Measurements from ENCODE around the gene BYSL. TPM values are rescaled to one million over a fixed set of nuclear protein-coding genes. Genes with fewer than 3 reads are reported as not detected.

The BYSL gene
- total and polyA plus RNA-seq, 2 experiments from 2014 or later, result 30.7 to 32.6 TPM

- Histone ChIP-seq H3K4me3 (no peak overlapping the region), H3K27me3 (no peaks in the 10 kb centered on the region), H3K4me1 (ENCODE audit: low read depth) (no peaks in the 10 kb centered on the region), H3K36me3 (no peaks in the 10 kb centered on the region), H3K9me3 (ENCODE audit: low read depth) (no peaks in the 10 kb centered on the region), H3K27ac (peak overlapping the region; percentile 22)
- no peak for TF ChIP-seq CTCF (IDR thresholded peaks at IDR 0.05; ENCODE audit: low read depth, low read length)
- peak in 1 of 2 donors; percentile 29 for DNase-seq (ENCODE audit: low read depth in 1 of 2, low spot score in 1 of 2)
Observed at GRCh38 chr6:41878246-41878645, 43.1 kb upstream of the BYSL start.

- no peak overlapping the region for H3K27ac ChIP-seq
- H3K4me3 ChIP-seq, result no peak overlapping the region
- no peaks in the 10 kb centered on the region for H3K9me3 ChIP-seq (ENCODE audit: low read depth)
- DNase-seq (ENCODE audit: low read depth in 1 of 2, low spot score in 1 of 2), result peak in 1 of 2 donors; percentile 9
- no peaks in the 10 kb centered on the region for H3K27me3 ChIP-seq
- H3K4me1 ChIP-seq (ENCODE audit: low read depth), result no peaks in the 10 kb centered on the region
- no peak for TF ChIP-seq CTCF (IDR thresholded peaks at IDR 0.05; ENCODE audit: low read depth, low read length)
- no peaks in the 10 kb centered on the region for H3K36me3 ChIP-seq
Observed at GRCh38 chr6:41878961-41879405, 42.3 kb upstream of the BYSL start.

GRCh38 chr6:41881506-41881905, 39.8 kb upstream of the BYSL start:
- no peaks in the 10 kb centered on the region for H3K27me3 ChIP-seq
- no peak for TF ChIP-seq CTCF (IDR thresholded peaks at IDR 0.05; ENCODE audit: low read depth, low read length)
- H3K4me1 ChIP-seq (ENCODE audit: low read depth), result no peaks in the 10 kb centered on the region
- no peak for DNase-seq (ENCODE audit: low read depth in 1 of 2, low spot score in 1 of 2)
- no peaks in the 10 kb centered on the region for H3K9me3 ChIP-seq (ENCODE audit: low read depth)
- H3K27ac ChIP-seq, result no peak overlapping the region
- no peak overlapping the region for H3K4me3 ChIP-seq
- H3K36me3 ChIP-seq, result no peaks in the 10 kb centered on the region

- no peak for DNase-seq (ENCODE audit: low read depth in 1 of 2, low spot score in 1 of 2)
- no peaks in the 10 kb centered on the region for H3K9me3 ChIP-seq (ENCODE audit: low read depth)
- H3K36me3 ChIP-seq, result no peaks in the 10 kb centered on the region
- H3K4me3 ChIP-seq, result no peak overlapping the region
- no peak for TF ChIP-seq CTCF (IDR thresholded peaks at IDR 0.05; ENCODE audit: low read depth, low read length)
- H3K27me3 ChIP-seq, result no peaks in the 10 kb centered on the region
- no peak overlapping the region for H3K27ac ChIP-seq
- H3K4me1 ChIP-seq (ENCODE audit: low read depth), result no peaks in the 10 kb centered on the region
Observed at GRCh38 chr6:41884957-41885356, 36.3 kb upstream of the BYSL start.

- no peaks in the 10 kb centered on the region for H3K27me3 ChIP-seq
- TF ChIP-seq CTCF (IDR thresholded peaks at IDR 0.05; ENCODE audit: low read depth, low read length), result no peak
- no peaks in the 10 kb centered on the region for H3K4me1 ChIP-seq (ENCODE audit: low read depth)
- H3K4me3 ChIP-seq, result no peak overlapping the region
- no peaks in the 10 kb centered on the region for H3K36me3 ChIP-seq
- no peak for DNase-seq (ENCODE audit: low read depth in 1 of 2, low spot score in 1 of 2)
- H3K27ac ChIP-seq, result no peak overlapping the region
- no peaks in the 10 kb centered on the region for H3K9me3 ChIP-seq (ENCODE audit: low read depth)
Observed at GRCh38 chr6:41885930-41886329, 35.4 kb upstream of the BYSL start.

GRCh38 chr6:41887331-41887751, 34.0 kb upstream of the BYSL start:
- no peaks in the 10 kb centered on the region for H3K27me3 ChIP-seq
- no peak overlapping the region for H3K4me3 ChIP-seq
- no peak for TF ChIP-seq CTCF (IDR thresholded peaks at IDR 0.05; ENCODE audit: low read depth, low read length)
- H3K4me1 ChIP-seq (ENCODE audit: low read depth), result no peaks in the 10 kb centered on the region
- H3K9me3 ChIP-seq (ENCODE audit: low read depth), result no peaks in the 10 kb centered on the region
- no peak for DNase-seq (ENCODE audit: low read depth in 1 of 2, low spot score in 1 of 2)
- H3K36me3 ChIP-seq, result no peaks in the 10 kb centered on the region
- no peak overlapping the region for H3K27ac ChIP-seq
